Natural killer cell (primary cell): ENCODE data around the gene EIF2AK2. TPM values are rescaled to one million over a fixed set of nuclear protein-coding genes. Genes with fewer than 3 reads are reported as not detected.
"Not testable (repeated sequence)": the region's sequence is repeated elsewhere in the genome, so short reads cannot be mapped to it uniquely, and the experiment has no call there.

ENCODE experiments used
- ATAC-seq, 3 donors: fragments of 150-1000 bp in 2 of 3; fragments of 200-7000 bp in 1 of 3; cut with Tn5 transposase; 1 replicate in 1 of 3; 2 replicates in 2 of 3; pipeline ENCODE4 v1.10.0; 2021; ENCODE audit warnings: mild to moderate bottlenecking in 2 of 3, moderate library complexity in 2 of 3
- DNase-seq, 2 donors: peaks; one replicate each; pipeline versions ENCODE4 v3.0.0 to v3.0.0-alpha.2; 2013 to 2021; ENCODE audit warnings: mixed read lengths in 1 of 2
- H3K27ac ChIP-seq: one replicate; pipeline ENCODE4 v1.5.1; 2013; ENCODE audit warnings: mild to moderate bottlenecking, low read length
- H3K27me3 ChIP-seq: one replicate; pipeline ENCODE4 v1.6.1; 2013; ENCODE audit warnings: low read length; ENCODE audit not compliant: control insufficient read depth, insufficient read depth
- H3K36me3 ChIP-seq: one replicate; pipeline ENCODE4 v1.6.1; 2013; ENCODE audit warnings: low read length; ENCODE audit not compliant: control insufficient read depth, insufficient read depth
- H3K4me1 ChIP-seq: one replicate; pipeline ENCODE4 v1.6.1; 2013; ENCODE audit warnings: low read length; ENCODE audit not compliant: control insufficient read depth, insufficient read depth
- H3K4me3 ChIP-seq: one replicate; pipeline ENCODE4 v1.5.1; 2013; ENCODE audit warnings: low read length
- H3K9me3 ChIP-seq: one replicate; pipeline ENCODE4 v1.6.1; 2013; ENCODE audit warnings: low read length; ENCODE audit not compliant: control insufficient read depth, insufficient read depth
- H3K27ac Mint-ChIP-seq, 2 donors: one replicate each; pipeline ENCODE4 v1.8.0; 2022; ENCODE audit warnings: mild to moderate bottlenecking in 2 of 2, mixed read lengths in 2 of 2, moderate library complexity in 1 of 2
- H3K27me3 Mint-ChIP-seq, 2 donors: one replicate each; pipeline ENCODE4 v1.8.0; 2022; ENCODE audit warnings: low read depth in 2 of 2, mixed read lengths in 2 of 2
- H3K36me3 Mint-ChIP-seq: one replicate; pipeline ENCODE4 v1.8.0; 2022; ENCODE audit warnings: mixed read lengths
- H3K4me1 Mint-ChIP-seq, 2 donors: one replicate each; pipeline ENCODE4 v1.8.0; 2022; ENCODE audit warnings: mixed read lengths in 2 of 2
- H3K4me3 Mint-ChIP-seq: one replicate; pipeline ENCODE4 v1.8.0; 2022; ENCODE audit warnings: mild to moderate bottlenecking, moderate library complexity, mixed read lengths
- H3K9me3 Mint-ChIP-seq, 2 donors: one replicate each; pipeline ENCODE4 v1.8.0; 2022; ENCODE audit warnings: mixed read lengths in 2 of 2
- CTCF ChIP-seq: fragments of 200-600 bp; IDR thresholded peaks from one replicate; pipeline ENCODE4 v1.8.0; 2022; ENCODE audit warnings: antibody characterized with exemption
- WGBS: methylation state at CpG from one replicate; pipeline ENCODE4 v1.1.7; 2013; ENCODE audit warnings: missing lambda C conversion rate; ENCODE audit not compliant: insufficient coverage; 5-methylcytosine and 5-hydroxymethylcytosine counted together
- intact Hi-C: fragments of 100-400 bp; cut with micrococcal nuclease; formaldehyde crosslinking; loops from one replicate; pipeline ENCODE4 v1.14.2; 2022
- total RNA-seq, 4 donors: library from RNA; stranded (reverse); fragments of 120-200 nt in 1 of 4; gene quantifications; one replicate each; pipeline versions ENCODE4 v1.2.3 to v1.2.4, GENCODE V29; 2013 to 2022

The EIF2AK2 gene
- total RNA-seq = 10 to 100 TPM; 29.9 to 47.3 (median 43.9) TPM
- 31.1 TPM for total RNA-seq (2013)

GRCh38 chr2:37156857-37157714 is at the start of gene EIF2AK2:
Gene EIF2AK2, minus strand, starts transcription at chr2:37156980. Its CDS starts 9,174 bp downstream, at chr2:37147806.
- WGBS = 11% methylated on average over 49 of the region's 55 CpGs
- H3K27me3 Mint-ChIP-seq = no peaks in the 10 kb centered on the region
- peaks cover 19% of the 10 kb centered on the region for H3K4me1 ChIP-seq
- TF ChIP-seq CTCF = no peak
- H3K9me3 ChIP-seq = no peaks in the 10 kb centered on the region
- DNase-seq (peak; percentile 70 to 90), ATAC-seq (peak; percentile 97)
- peak within 1 kb of the TSS; percentile 63 for H3K27ac ChIP-seq
- H3K4me3 Mint-ChIP-seq = peak within 1 kb of the TSS; percentile 94
- H3K27me3 ChIP-seq = no peaks in the 10 kb centered on the region
- peaks cover 37 to 39% of the 10 kb centered on the region in 2 donors for H3K4me1 Mint-ChIP-seq
- intact Hi-C loops = loop anchor here (2.0 to 10.0 kb wide), 2 partner anchors 40 to 718 kb away; partner anchors contain the start of gene CEBPZOS
- H3K36me3 Mint-ChIP-seq = no peaks in the 10 kb centered on the region
- peak within 1 kb of the TSS; percentile 87 for H3K4me3 ChIP-seq
- no peaks in the 10 kb centered on the region for H3K9me3 Mint-ChIP-seq
- H3K36me3 ChIP-seq = peaks cover 3% of the 10 kb centered on the region
- H3K27ac Mint-ChIP-seq = peak within 1 kb of the TSS; percentile 87 to 89

- Mint-ChIP-seq H3K9me3 (peaks cover 2 to 14% of the 10 kb centered on the region in 2 donors), H3K4me3 (no peak overlapping the region), H3K4me1 (peaks cover 13 to 21% of the 10 kb centered on the region in 2 donors), H3K27me3 (no peaks in the 10 kb centered on the region), H3K27ac (peak overlapping the region; percentile 10 to 63), H3K36me3 (peaks cover 64% of the 10 kb centered on the region)
- Histone ChIP-seq H3K4me1 (no peaks in the 10 kb centered on the region), H3K4me3 (no peak overlapping the region), H3K9me3 (no peaks in the 10 kb centered on the region), H3K27ac (no peak overlapping the region), H3K36me3 (peaks cover 77% of the 10 kb centered on the region), H3K27me3 (no peaks in the 10 kb centered on the region)
- TF ChIP-seq CTCF = no peak
- intact Hi-C loops = no loop called here
- no peak for ATAC-seq
- WGBS = 96% methylated on average over 5 of the region's 5 CpGs
- DNase-seq = no peak
Measured at GRCh38 chr2:37205689-37206341, 49.0 kb upstream of the EIF2AK2 start.

- ATAC-seq, DNase-seq, H3K9me3 ChIP-seq, H3K27ac ChIP-seq, H3K4me1 ChIP-seq, intact Hi-C loops, H3K4me3 Mint-ChIP-seq, H3K4me3 ChIP-seq, H3K27me3 ChIP-seq, H3K27me3 Mint-ChIP-seq: not testable (repeated sequence)
- WGBS = 100% methylated on average over 5 of the region's 8 CpGs
- Mint-ChIP-seq H3K27ac (peak overlapping the region; percentile 10 to 63), H3K4me1 (peaks cover 13 to 26% of the 10 kb centered on the region in 2 donors), H3K36me3 (peaks cover 57% of the 10 kb centered on the region), H3K9me3 (peaks cover 2 to 14% of the 10 kb centered on the region in 2 donors)
- H3K36me3 ChIP-seq = peaks cover 76% of the 10 kb centered on the region
Measured at GRCh38 chr2:37205071-37205661, 48.4 kb upstream of the EIF2AK2 start.

- no peak for ATAC-seq
- no peak for TF ChIP-seq CTCF
- H3K27ac ChIP-seq = no peak overlapping the region
- no peak for DNase-seq
- Mint-ChIP-seq H3K36me3 (peaks cover 43% of the 10 kb centered on the region), H3K9me3 (peaks cover 2 to 9% of the 10 kb centered on the region in 2 donors), H3K4me1 (peaks cover 23 to 31% of the 10 kb centered on the region in 2 donors), H3K27me3 (no peaks in the 10 kb centered on the region), H3K4me3 (no peak overlapping the region), H3K27ac (no peak overlapping the region)
- no peaks in the 10 kb centered on the region for H3K9me3 ChIP-seq
- H3K4me1 ChIP-seq = no peaks in the 10 kb centered on the region
- H3K4me3 ChIP-seq = no peak overlapping the region
- 100% methylated on average over 1 of the region's 2 CpGs for WGBS
- no peaks in the 10 kb centered on the region for H3K27me3 ChIP-seq
- H3K36me3 ChIP-seq = peaks cover 64% of the 10 kb centered on the region
- intact Hi-C loops = no loop called here
Measured at GRCh38 chr2:37203708-37204107, 46.9 kb upstream of the EIF2AK2 start.
